HEK293 (cell line): ENCODE measurements around the gene DEPDC5.

Source experiments
- CTCF ChIP-seq: fragments of 450-650 bp; formaldehyde crosslinking; IDR thresholded peaks from 2 replicates; pipeline ENCODE4 v1.5.1; 2016; ENCODE audit warnings: missing biosample characterization, missing genetic modification characterization
- EGR2 ChIP-seq: fragments of 450-650 bp; formaldehyde crosslinking; IDR thresholded peaks from 2 replicates; pipeline ENCODE4 v1.5.1; 2016; ENCODE audit warnings: low read depth, missing biosample characterization, missing genetic modification characterization
- GLI4 ChIP-seq: fragments of 450-650 bp; formaldehyde crosslinking; IDR thresholded peaks from 2 replicates; pipeline ENCODE4 v1.5.1; 2016; ENCODE audit warnings: missing biosample characterization, missing genetic modification characterization
- IKZF3 ChIP-seq: fragments of 450-650 bp; IDR thresholded peaks from 2 replicates; pipeline ENCODE4 v1.5.0; 2018; ENCODE audit warnings: missing biosample characterization, mild to moderate bottlenecking, missing genetic modification characterization, moderate library complexity
- REST ChIP-seq: fragments of 450-650 bp; formaldehyde crosslinking; IDR thresholded peaks from 2 replicates; pipeline ENCODE4 v1.5.1; 2016; ENCODE audit warnings: missing biosample characterization, missing genetic modification characterization
- SETDB1 ChIP-seq: IDR thresholded peaks from one replicate; pipeline ENCODE4 v1.6.1; 2017; ENCODE audit warnings: mild to moderate bottlenecking, low read length, moderate library complexity, mixed read lengths; ENCODE audit not compliant: insufficient read length
- ZNF23 ChIP-seq: fragments of 450-650 bp; formaldehyde crosslinking; IDR thresholded peaks from 2 replicates; pipeline ENCODE4 v1.5.1; 2016; ENCODE audit warnings: missing biosample characterization, missing genetic modification characterization, borderline replicate concordance
- ZNF404 ChIP-seq: fragments of 450-650 bp; formaldehyde crosslinking; IDR thresholded peaks from 2 replicates; pipeline ENCODE4 v1.5.1; 2017; ENCODE audit warnings: missing biosample characterization, missing genetic modification characterization
- ZNF747 ChIP-seq: fragments of 450-650 bp; formaldehyde crosslinking; IDR thresholded peaks from 2 replicates; pipeline ENCODE4 v1.5.1; 2016; ENCODE audit warnings: missing biosample characterization, missing genetic modification characterization
- ZNF768 ChIP-seq: fragments of 450-650 bp; formaldehyde crosslinking; IDR thresholded peaks from 2 replicates; pipeline ENCODE4 v1.5.1; 2018; ENCODE audit warnings: missing biosample characterization, mild to moderate bottlenecking, missing genetic modification characterization

- TF ChIP-seq ZNF747 (tag by site-specific recombination) (no peak), CTCF (no peak), ZNF768 (tag by site-specific recombination) (no peak), GLI4 (tag by site-specific recombination) (no peak), ZNF404 (tag by site-specific recombination) (no peak), SETDB1 (no peak), IKZF3 (tag by site-specific recombination) (no peak), REST (no peak), EGR2 (tag by site-specific recombination) (no peak), ZNF23 (tag by site-specific recombination) (no peak)
Observed at GRCh38 chr22:31853736-31854495, 100.1 kb downstream of the DEPDC5 start.
